HepG2 (cell line): Measurements from ENCODE around the gene SH3GL1. TPM values are rescaled to one million over a fixed set of nuclear protein-coding genes. Genes with fewer than 3 reads are reported as not detected.

Experiments
- ARID4A ChIP-seq: sonication (generic); formaldehyde crosslinking; IDR thresholded peaks from 2 replicates; pipeline ENCODE4 v1.5.0; 2020; ENCODE audit warnings: mild to moderate bottlenecking, missing genetic modification reagents, borderline replicate concordance
- CAMTA2 ChIP-seq: sonication (generic); formaldehyde crosslinking; IDR thresholded peaks from 2 replicates; pipeline ENCODE4 v1.4.0; 2020; ENCODE audit warnings: mild to moderate bottlenecking, missing genetic modification reagents, borderline replicate concordance
- CENPBD1 ChIP-seq: sonication (generic); formaldehyde crosslinking; IDR thresholded peaks from 2 replicates; pipeline ENCODE4 v1.8.0; 2022; ENCODE audit warnings: missing genetic modification reagents, low read depth, mild to moderate bottlenecking, borderline replicate concordance
- CSRNP1 ChIP-seq: sonication (generic); formaldehyde crosslinking; IDR thresholded peaks from 2 replicates; pipeline ENCODE4 v1.8.1; 2023; ENCODE audit warnings: mild to moderate bottlenecking, missing genetic modification reagents
- DNMT1 ChIP-seq: sonication (generic); formaldehyde crosslinking; IDR thresholded peaks from 2 replicates; pipeline ENCODE4 v1.5.1; 2020; ENCODE audit warnings: mild to moderate bottlenecking, missing genetic modification reagents
- HMGXB4 ChIP-seq, 2 experiments: sonication (generic) in 1 of 2; formaldehyde crosslinking in 1 of 2; IDR thresholded peaks; 2 replicates each; pipeline versions ENCODE4 v1.4.0 to v1.6.1; 2018 to 2020; ENCODE audit warnings: missing genetic modification reagents in 2 of 2, borderline replicate concordance in 1 of 2, low read depth in 1 of 2, mild to moderate bottlenecking in 1 of 2, missing biosample characterization in 1 of 2
- HNRNPK ChIP-seq: fragments of 200-400 bp; formaldehyde crosslinking; IDR thresholded peaks from 2 replicates; pipeline ENCODE4 v1.6.1; 2018; ENCODE audit warnings: low read length, low read depth, moderate library complexity, mild to moderate bottlenecking; ENCODE audit not compliant: poor library complexity, severe bottlenecking
- HOXA9 ChIP-seq: sonication (generic); formaldehyde crosslinking; IDR thresholded peaks from 2 replicates; pipeline ENCODE4 v1.8.1; 2022; ENCODE audit warnings: missing genetic modification reagents, mild to moderate bottlenecking, moderate library complexity, borderline replicate concordance
- PAXIP1 ChIP-seq: sonication (generic); formaldehyde crosslinking; conservative IDR thresholded peaks from 2 replicates; pipeline ENCODE4 v1.4.0; 2020; ENCODE audit warnings: mild to moderate bottlenecking, missing genetic modification reagents, moderate library complexity
- PHF5A ChIP-seq: IDR thresholded peaks from one replicate; pipeline ENCODE4 v1.6.1; 2018; ENCODE audit warnings: low read depth, missing genetic modification reagents; ENCODE audit not compliant: unreplicated experiment
- SMC3 ChIP-seq: IDR thresholded peaks from 2 replicates; pipeline ENCODE4 v1.6.1; 2011; ENCODE audit warnings: low read length, improper control_type of control experiment
- TEF ChIP-seq: sonication (generic); formaldehyde crosslinking; IDR thresholded peaks from 2 replicates; pipeline ENCODE4 v1.5.0; 2020; ENCODE audit warnings: missing genetic modification reagents
- ZFP82 ChIP-seq: sonication (generic); formaldehyde crosslinking; IDR thresholded peaks from 2 replicates; pipeline ENCODE4 v1.5.1; 2020; ENCODE audit warnings: mild to moderate bottlenecking, missing genetic modification reagents, borderline replicate concordance
- ZNF720 ChIP-seq: sonication (generic); formaldehyde crosslinking; IDR thresholded peaks from 2 replicates; pipeline ENCODE4 v1.4.0; 2020; ENCODE audit warnings: missing genetic modification reagents
- ZZZ3 ChIP-seq: sonication (generic); formaldehyde crosslinking; IDR thresholded peaks from 2 replicates; pipeline ENCODE4 v1.4.0; 2020; ENCODE audit warnings: missing genetic modification reagents, mild to moderate bottlenecking, borderline replicate concordance
- polyA plus RNA-seq, 8 experiments: library from polyadenylated mRNA; depleted of rRNA in 3 of 8; stranded (reverse) in 7 of 8; unstranded in 1 of 8; fragments of >200 nt; fragmentation: Illumina TruSeq in 4 of 8; extraction: Trizol in 4 of 8; gene quantifications; 2 replicates each; pipeline versions ENCODE4 v1.2.1 to v1.2.3, GENCODE V29; 2011 to 2016; ENCODE audit warnings: low read depth in 4 of 8, missing spikeins in 1 of 8, mixed read lengths in 1 of 8; ENCODE audit not compliant: insufficient read depth in 1 of 8
- total RNA-seq, 5 experiments: library from RNA; depleted of rRNA; stranded (reverse); fragments of >200 nt; fragmentation: Illumina TruSeq; extraction: Trizol; gene quantifications; 2 replicates each; pipeline ENCODE4 v1.2.3, GENCODE V29; 2016; ENCODE audit warnings: low read depth in 1 of 5

Gene SH3GL1
- total and polyA plus RNA-seq, 2 of the 13 experiments (the other 11 are each of a cell fraction or from before 2014, with no cell fraction given) = 33.0 to 45.1 TPM

- TF ChIP-seq TEF (CRISPR knock-in tag) (no peak), ZFP82 (CRISPR knock-in tag) (peak; percentile 48; the same call in 1 of the 2 replicates), SMC3 (no peak), ZZZ3 (CRISPR knock-in tag) (no peak), ARID4A (CRISPR knock-in tag) (0 out of 2 replicates have a peak, but pooled peaks have one; percentile 12), CSRNP1 (CRISPR knock-in tag) (no peak), PAXIP1 (CRISPR knock-in tag) (0 out of 2 replicates have a peak, but pooled peaks have one; percentile 3), HOXA9 (CRISPR knock-in tag) (no peak), DNMT1 (no peak), CAMTA2 (CRISPR knock-in tag) (0 out of 2 replicates have a peak, but pooled peaks have one; percentile 45), PHF5A (CRISPR knock-in tag) (no peak), CENPBD1 (CRISPR knock-in tag) (no peak), HMGXB4 (CRISPR knock-in tag; IDR thresholded peaks at IDR 0.05; ENCODE audit: borderline replicate concordance in 1 of 2, low read depth in 1 of 2) (0 out of 4 replicates have a peak, but pooled peaks of 1 of the 2 experiments have one; percentile 4), ZNF720 (CRISPR knock-in tag) (no peak), HNRNPK (no peak)
Observed at GRCh38 chr19:4399812-4400134, 574 bp downstream of the SH3GL1 start (continued).
